LNCAP (cell line): Measurements from ENCODE around the gene CCDC57.

Source experiments
- TF ChIP-seq, protein P1 (sequence below): fragments of 450-650 bp; IDR thresholded peaks from 2 replicates; pipeline ENCODE4 v1.5.1; 2017; ENCODE audit warnings: mild to moderate bottlenecking

The CCDC57 gene

GRCh38 chr17:82152114-82152513, 60.5 kb downstream of the CCDC57 start:
- TF ChIP-seq, protein P1, sequence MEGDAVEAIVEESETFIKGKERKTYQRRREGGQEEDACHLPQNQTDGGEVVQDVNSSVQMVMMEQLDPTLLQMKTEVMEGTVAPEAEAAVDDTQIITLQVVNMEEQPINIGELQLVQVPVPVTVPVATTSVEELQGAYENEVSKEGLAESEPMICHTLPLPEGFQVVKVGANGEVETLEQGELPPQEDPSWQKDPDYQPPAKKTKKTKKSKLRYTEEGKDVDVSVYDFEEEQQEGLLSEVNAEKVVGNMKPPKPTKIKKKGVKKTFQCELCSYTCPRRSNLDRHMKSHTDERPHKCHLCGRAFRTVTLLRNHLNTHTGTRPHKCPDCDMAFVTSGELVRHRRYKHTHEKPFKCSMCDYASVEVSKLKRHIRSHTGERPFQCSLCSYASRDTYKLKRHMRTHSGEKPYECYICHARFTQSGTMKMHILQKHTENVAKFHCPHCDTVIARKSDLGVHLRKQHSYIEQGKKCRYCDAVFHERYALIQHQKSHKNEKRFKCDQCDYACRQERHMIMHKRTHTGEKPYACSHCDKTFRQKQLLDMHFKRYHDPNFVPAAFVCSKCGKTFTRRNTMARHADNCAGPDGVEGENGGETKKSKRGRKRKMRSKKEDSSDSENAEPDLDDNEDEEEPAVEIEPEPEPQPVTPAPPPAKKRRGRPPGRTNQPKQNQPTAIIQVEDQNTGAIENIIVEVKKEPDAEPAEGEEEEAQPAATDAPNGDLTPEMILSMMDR: no peak

DNA sequence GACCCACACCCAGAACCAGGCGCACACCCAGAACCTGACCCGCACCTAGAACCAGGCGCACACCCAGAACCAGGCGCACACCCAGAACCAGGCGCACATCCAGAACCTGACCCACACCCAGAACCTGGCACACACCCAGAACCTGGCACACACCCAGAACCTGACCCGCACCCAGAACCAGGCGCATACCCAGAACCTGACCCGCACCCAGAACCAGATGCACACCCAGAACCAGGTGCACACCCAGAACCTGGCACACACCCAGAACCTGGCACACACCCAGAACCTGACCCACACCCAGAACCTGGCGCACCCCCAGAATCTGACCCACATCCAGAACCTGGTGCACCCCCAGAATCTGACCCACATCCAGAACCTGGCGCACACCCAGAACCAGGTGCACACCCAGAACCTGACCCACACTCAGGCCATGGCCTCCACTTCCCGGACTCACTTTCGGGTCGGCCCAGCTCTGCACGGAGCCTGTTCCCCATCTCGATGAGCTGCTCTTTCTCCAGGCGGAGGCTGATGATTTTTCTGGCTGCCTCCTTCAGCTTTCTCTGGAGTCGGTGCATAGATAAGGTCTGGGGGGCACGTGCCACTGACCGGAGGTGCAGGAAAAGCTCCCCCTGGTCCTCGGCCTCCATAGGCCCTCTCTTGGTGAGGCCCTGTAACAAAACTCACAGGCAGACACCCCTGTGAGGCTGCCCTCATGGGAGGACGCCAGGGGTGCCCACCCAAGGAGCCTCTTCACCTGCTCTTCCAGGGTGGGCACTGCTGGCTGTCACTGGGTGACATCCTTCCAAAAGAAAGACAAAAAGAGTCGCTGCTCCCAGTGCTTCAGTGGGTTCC, 61.3 kb downstream of the CCDC57 start:
- TF ChIP-seq, protein P1: no peak

DNA sequence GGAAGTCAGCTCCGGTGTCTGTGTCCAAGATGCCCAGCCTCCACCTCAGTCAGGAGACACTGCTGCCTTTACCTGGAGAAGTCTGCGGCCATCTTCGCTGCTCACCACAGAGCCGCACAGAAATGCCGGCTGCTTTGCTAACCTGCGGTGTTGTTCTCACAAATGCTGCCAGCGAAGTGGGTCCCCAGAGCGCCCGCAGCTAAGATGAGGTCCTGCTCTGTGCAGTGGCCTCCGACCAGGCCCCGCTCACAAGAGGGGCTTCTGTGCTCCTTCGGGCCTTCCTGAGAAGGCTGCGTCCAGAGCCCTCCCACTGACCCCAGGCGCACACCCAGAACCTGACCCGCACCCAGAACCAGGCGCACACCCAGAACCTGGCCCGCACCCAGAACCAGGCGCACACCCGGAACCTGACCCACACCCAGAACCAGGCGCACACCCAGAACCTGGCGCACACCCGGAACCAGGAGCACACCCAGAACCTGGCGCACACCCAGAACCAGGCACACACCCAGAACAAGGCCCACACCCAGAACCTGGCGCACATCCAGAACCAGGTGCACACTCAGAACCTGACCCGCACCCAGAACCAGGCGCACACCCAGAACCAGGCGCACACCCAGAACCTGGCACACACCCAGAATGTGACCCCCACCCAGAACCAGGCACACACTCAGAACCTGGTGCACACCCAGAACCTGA, 63.1 kb downstream of the CCDC57 start:
- TF ChIP-seq, protein P1: no peak

DNA sequence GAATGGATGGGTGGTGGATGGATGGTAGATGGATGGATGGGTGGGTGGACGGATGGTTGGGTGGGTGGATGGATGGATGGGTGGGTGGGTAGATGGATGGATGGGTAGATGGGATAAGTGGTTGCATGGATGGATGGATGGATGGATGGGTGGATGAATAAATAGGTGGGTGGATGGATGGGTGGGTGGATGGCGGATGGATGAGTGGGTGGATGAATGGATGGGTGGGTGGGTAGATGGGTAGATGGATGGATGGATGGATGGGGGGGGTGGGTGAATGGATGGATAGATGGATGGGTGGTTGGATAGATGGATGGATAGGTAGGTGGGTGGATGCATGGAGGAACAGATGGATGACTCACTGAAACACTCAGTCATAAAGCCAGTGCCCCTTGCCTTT, 63.6 kb downstream of the CCDC57 start:
- TF ChIP-seq, protein P1: no peak

DNA sequence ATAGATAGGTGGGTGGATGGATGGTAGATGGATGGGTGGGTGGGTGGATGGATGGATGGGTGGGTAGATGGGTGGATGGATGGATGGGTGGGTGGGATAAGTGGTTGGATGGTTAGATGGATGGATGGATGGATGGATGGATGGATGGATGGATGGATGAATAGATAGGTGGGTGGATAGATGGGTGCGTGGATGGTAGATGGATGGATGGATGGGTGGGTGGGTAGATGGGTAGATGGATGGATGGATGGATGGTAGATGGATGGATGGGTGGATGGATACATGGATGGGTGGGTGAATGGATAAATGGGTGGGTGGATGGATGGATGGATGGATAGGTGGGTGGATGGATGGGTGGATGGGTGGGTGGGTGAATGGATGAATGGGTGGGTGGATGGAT, 64.6 kb downstream of the CCDC57 start:
- TF ChIP-seq, protein P1: no peak

GRCh38 chr17:82146663-82147654, 65.7 kb downstream of the CCDC57 start:
- TF ChIP-seq, protein P1: no peak

DNA sequence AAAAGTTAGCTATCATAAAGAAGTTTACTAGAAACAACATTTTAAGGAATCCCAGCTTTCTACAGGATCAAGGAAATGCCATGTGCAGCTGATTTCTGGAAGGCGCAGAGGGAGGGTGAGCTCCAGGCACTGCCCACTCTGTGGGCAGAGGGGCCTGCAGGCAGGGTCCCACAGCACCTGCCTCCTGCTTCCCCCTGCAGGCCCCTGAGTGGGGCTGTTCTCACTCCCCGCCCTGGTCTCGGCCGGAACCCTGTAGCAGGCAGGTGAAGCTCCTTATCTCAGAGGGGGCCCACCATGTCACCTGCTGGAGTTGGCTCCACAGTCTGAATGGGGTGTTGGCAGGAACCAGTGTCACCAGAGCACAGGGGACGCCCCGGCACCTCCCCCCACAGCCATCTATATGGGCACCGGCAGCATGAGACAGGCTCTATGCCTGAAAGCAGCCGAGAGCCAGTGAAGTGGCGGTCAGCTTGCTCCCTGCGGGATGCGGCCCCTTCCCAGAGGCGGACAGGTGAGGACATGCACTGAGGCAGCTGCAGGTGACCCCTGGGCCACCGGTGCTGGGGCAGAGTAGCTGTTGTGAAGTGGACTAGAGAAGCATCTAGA, 67.0 kb downstream of the CCDC57 start:
- TF ChIP-seq, protein P1: no peak
